ENCODE data around the gene MRPS26. TPM values are rescaled to one million over a fixed set of nuclear protein-coding genes. Genes with fewer than 3 reads are reported as not detected.

Gene MRPS26
- 58.3 and 84.9 TPM in 2 replicates for total RNA-seq (2021)
- Bru-seq, nascent RNA, result percentile 78 among the genes with signal in this experiment
- BruChase-seq, experiment 1, labeled RNA remaining after a 2-hour chase, result percentile 89 among the genes with signal in this experiment
- percentile 93 among the genes with signal in this experiment for BruChase-seq, experiment 2, labeled RNA remaining after a 6-hour chase
- long read RNA-seq, transcript MRPS26-201 (4 exons, 1,127 nt), result major isoform, 232 of 258 reads
- long read RNA-seq, partial matches to known transcripts, result 19 of 258 reads
- long read RNA-seq, other reads (novel, unspliced or antisense), result 7 of 258 reads

GRCh38 chr20:3045816-3046676 lies at the start of gene MRPS26:
MRPS26 (plus strand) TSS chr20:3046052; CDS start chr20:3046069, 17 bp downstream.
- peak; percentile 76 to 91 for DNase-seq
- BruUV-seq (replicated peaks), result no TSS peak
- 0 out of 2 replicates have a peak, but pooled peaks cover 10% of the 10 kb centered on the region for H3K4me1 ChIP-seq (replicated peaks; ENCODE audit: insufficient read depth)
- peak within 1 kb of the TSS; percentile 99 for H3K4me3 ChIP-seq
- H3K4me2 ChIP-seq, result peak within 1 kb of the TSS; percentile 87
- peaks cover 14% of the 10 kb centered on the region; the same call in 1 of the 2 replicates for H3F3A ChIP-seq (ENCODE audit: insufficient read depth, low read depth)
- peaks cover 22% of the 10 kb centered on the region for H3K36me3 ChIP-seq (ENCODE audit: low read depth)
- H4K20me1 ChIP-seq (ENCODE audit: insufficient read depth), result 0 out of 2 replicates have a peak, but pooled peaks cover 3% of the 10 kb centered on the region
- TF ChIP-seq EZH2 (IDR thresholded peaks at IDR 0.05; ENCODE audit: low read depth) (no peak), CTCF (conservative IDR thresholded peaks at IDR 0.05) (no peak)
- intact Hi-C loops (cut with micrococcal nuclease; ENCODE audit: unreplicated experiment), result no loop called here
- no peaks in the 10 kb centered on the region for H3K27me3 ChIP-seq (ENCODE audit: insufficient read depth, low read depth)
- ChIA-PET CTCF (interaction anchor here (0.6 kb wide), 1 partner anchor 70 kb away, joined by 13 read pairs; no protein-coding TSS in a partner anchor), POLR2A (ENCODE audit: unreplicated experiment) (interaction anchor here (0.5 to 0.6 kb wide), 4 partner anchors 56 to 960 kb away, joined by 5 to 33 read pairs (median 8); no protein-coding TSS in a partner anchor)
- H3K79me2 ChIP-seq (ENCODE audit: low read depth), result peaks cover 23% of the 10 kb centered on the region
- H3K27ac ChIP-seq, result no peak within 1 kb of the TSS
- H3K9me2 ChIP-seq (ENCODE audit: insufficient read depth), result no peaks in the 10 kb centered on the region
- peak within 1 kb of the TSS; percentile 89 for H2AFZ ChIP-seq
- no peaks in the 10 kb centered on the region for H3K9me3 ChIP-seq (ENCODE audit: insufficient read depth, low read depth)

- TF ChIP-seq EZH2 (IDR thresholded peaks at IDR 0.05; ENCODE audit: low read depth) (no peak), CTCF (conservative IDR thresholded peaks at IDR 0.05) (no peak)
- H3K4me2 ChIP-seq, result no peak overlapping the region
- H2AFZ ChIP-seq, result no peak overlapping the region
- H3K36me3 ChIP-seq (ENCODE audit: low read depth), result peaks cover 9% of the 10 kb centered on the region; the same call in 1 of the 2 replicates
- no peaks in the 10 kb centered on the region for H3K79me2 ChIP-seq (ENCODE audit: low read depth)
- H3K27me3 ChIP-seq (ENCODE audit: insufficient read depth, low read depth), result no peaks in the 10 kb centered on the region
- no peak overlapping the region for H3K4me3 ChIP-seq
- H3F3A ChIP-seq (ENCODE audit: insufficient read depth, low read depth), result no peaks in the 10 kb centered on the region
- ChIA-PET POLR2A (ENCODE audit: unreplicated experiment) (no interaction called here), CTCF (no interaction called here)
- no peaks in the 10 kb centered on the region for H3K4me1 ChIP-seq (replicated peaks; ENCODE audit: insufficient read depth)
- no peaks in the 10 kb centered on the region; the same call in 1 of the 2 replicates for H4K20me1 ChIP-seq (ENCODE audit: insufficient read depth)
- no peaks in the 10 kb centered on the region for H3K9me2 ChIP-seq (ENCODE audit: insufficient read depth)
- no peak overlapping the region for H3K27ac ChIP-seq
- DNase-seq, result no peak
- H3K9me3 ChIP-seq (ENCODE audit: insufficient read depth, low read depth), result no peaks in the 10 kb centered on the region
- BruUV-seq (replicated peaks), result no TSS peak
- intact Hi-C loops (cut with micrococcal nuclease; ENCODE audit: unreplicated experiment), result no loop called here
Measured at GRCh38 chr20:2998728-2999127, 47.1 kb upstream of the MRPS26 start.

- H3K4me1 ChIP-seq (replicated peaks; ENCODE audit: insufficient read depth), result no peaks in the 10 kb centered on the region
- H3K9me3 ChIP-seq (ENCODE audit: insufficient read depth, low read depth), result no peaks in the 10 kb centered on the region
- H3K27ac ChIP-seq, result no peak overlapping the region
- TF ChIP-seq CTCF (conservative IDR thresholded peaks at IDR 0.05) (peak; percentile 78), EZH2 (IDR thresholded peaks at IDR 0.05; ENCODE audit: low read depth) (no peak)
- H3K36me3 ChIP-seq (ENCODE audit: low read depth), result peaks cover 3% of the 10 kb centered on the region; the same call in 1 of the 2 replicates
- no peak overlapping the region for H2AFZ ChIP-seq
- no peak overlapping the region for H3K4me2 ChIP-seq
- no peaks in the 10 kb centered on the region; the same call in 1 of the 2 replicates for H4K20me1 ChIP-seq (ENCODE audit: insufficient read depth)
- POLR2A ChIA-PET (ENCODE audit: unreplicated experiment), result no interaction called here
- H3F3A ChIP-seq (ENCODE audit: insufficient read depth, low read depth), result no peaks in the 10 kb centered on the region
- intact Hi-C loops (cut with micrococcal nuclease; ENCODE audit: unreplicated experiment), result loop anchor here (1.0 kb wide), 2 partner anchors 245 to 313 kb away; no protein-coding TSS in a partner anchor
- H3K9me2 ChIP-seq (ENCODE audit: insufficient read depth), result no peaks in the 10 kb centered on the region
- H3K27me3 ChIP-seq (ENCODE audit: insufficient read depth, low read depth), result no peaks in the 10 kb centered on the region
- H3K4me3 ChIP-seq, result no peak overlapping the region
- CTCF ChIA-PET, result interaction anchor here (0.5 to 1.0 kb wide), 2 partner anchors 91 to 245 kb away, joined by 4 to 8 read pairs; no protein-coding TSS in a partner anchor
- DNase-seq, result peak in 1 of 2 experiments; percentile 57
- no peaks in the 10 kb centered on the region for H3K79me2 ChIP-seq (ENCODE audit: low read depth)
- BruUV-seq (replicated peaks), result no TSS peak
Measured at GRCh38 chr20:3000852-3001523, 44.9 kb upstream of the MRPS26 start.

Data from PC-9 (cell line).